Measurements from ENCODE around the gene CEP112.

- TF ChIP-seq CTCF (conservative IDR thresholded peaks at IDR 0.05 in 1 of 2, IDR thresholded peaks at IDR 0.05 in 1 of 2; ENCODE audit: low read depth in 1 of 2, low read length in 2 of 2) = no peak
- TF ChIP-seq EZH2 (IDR thresholded peaks at IDR 0.05; ENCODE audit: low read length, missing control alignments) = no peak
Observed at GRCh38 chr17:66129759-66130158, 62.2 kb downstream of the CEP112 start.

Measured in fibroblast of lung (primary cell).